Heart right ventricle (tissue), 16 donors: ENCODE data around the gene CD276. TPM values are rescaled to one million over a fixed set of nuclear protein-coding genes. Genes with fewer than 3 reads are reported as not detected.

Source experiments
- ATAC-seq, 8 donors: fragments of 200-7000 bp; cut with Tn5 transposase; one replicate each; pipeline ENCODE4 v1.9.1; 2020; ENCODE audit warnings: mild to moderate bottlenecking in 8 of 8, moderate library complexity in 8 of 8, moderate number of reproducible peaks in 1 of 8
- DNase-seq, 2 donors: peaks; one replicate each; pipeline ENCODE4 v3.0.0-alpha.2; 2020
- H3K27ac ChIP-seq, 10 donors: fragments of 200-600 bp; sonication (generic) in 2 of 10; one replicate each; pipeline versions ENCODE4 v1.5.0 to v1.8.0; 2020 to 2022; ENCODE audit warnings: mild to moderate bottlenecking in 3 of 10
- H3K27me3 ChIP-seq, 7 donors: fragments of 200-600 bp; one replicate each; pipeline ENCODE4 v1.8.0; 2021 to 2022; ENCODE audit warnings: mild to moderate bottlenecking in 2 of 7
- H3K36me3 ChIP-seq, 9 donors: fragments of 200-600 bp; sonication (generic) in 1 of 9; one replicate each; pipeline versions ENCODE4 v1.5.0 to v1.8.0; 2020 to 2022; ENCODE audit warnings: mild to moderate bottlenecking in 2 of 9
- H3K4me1 ChIP-seq, 9 donors: fragments of 200-600 bp; sonication (generic) in 1 of 9; one replicate each; pipeline versions ENCODE4 v1.5.0 to v1.8.0; 2020 to 2022; ENCODE audit warnings: mild to moderate bottlenecking in 4 of 9
- H3K4me3 ChIP-seq, 10 donors: fragments of 200-600 bp; sonication (generic) in 2 of 10; one replicate each; pipeline versions ENCODE4 v1.5.0 to v1.8.0; 2020 to 2022; ENCODE audit warnings: mild to moderate bottlenecking in 7 of 10, moderate library complexity in 2 of 10
- H3K9me3 ChIP-seq, 11 donors: fragments of 200-600 bp in 10 of 11; sonication (generic) in 2 of 11; one replicate each; pipeline versions ENCODE4 v1.5.0 to v1.8.0; 2013 to 2022; ENCODE audit warnings: mild to moderate bottlenecking in 2 of 11, control low read depth in 1 of 11, moderate library complexity in 1 of 11
- CTCF ChIP-seq, 9 donors: fragments of 200-600 bp; sonication (generic) in 2 of 9; IDR thresholded peaks; one replicate each; pipeline versions ENCODE4 v1.5.0 to v1.8.0; 2021 to 2022; ENCODE audit warnings: antibody characterized with exemption in 9 of 9, mild to moderate bottlenecking in 5 of 9, moderate library complexity in 1 of 9
- WGBS, 2 donors: extraction: QIAGEN DNeasy Blood & Tissue Kit; methylation state at CpG; one replicate each; pipeline ENCODE4 v1.1.7; 2013; ENCODE audit warnings: inconsistent platforms in 1 of 2; 5-methylcytosine and 5-hydroxymethylcytosine counted together
- intact Hi-C, 10 donors: fragments of 100-400 bp; cut with DNase I; formaldehyde crosslinking; loops; one replicate each; pipeline versions ENCODE4 v1.11.1 to v1.14.2; 2022
- polyA plus RNA-seq, 2 donors: library from polyadenylated mRNA; stranded (reverse); fragments of 200-250 nt; gene quantifications; one replicate each; pipeline ENCODE4 v1.2.3, GENCODE V29; 2013
- total RNA-seq, 10 donors: library from RNA; stranded (reverse); fragmentation: NEBNext Ultra II Directional in 3 of 10; extraction: Animal tissue kit (Norgen Biotek cat#: 25700) in 3 of 10; gene quantifications; one replicate each; pipeline versions ENCODE4 v1.2.1 to v1.2.4, GENCODE V29; 2021 to 2023
- donor health status: Arrhythmogenic right ventricular cardiomyopathy.
- donor health status: ischemic (EF 13 %, LVEDD 7.1; RV severe dilation, severe dysfunction).
- donor health status: healthy with polysubstance abuse.
- donor health status: DM: no; HTN: yes; CAD: no.
- donor health status: DM: no; HTN: no; CAD: no.
- donor health status: ischemic (EF 25% LVEDD 6.9; RV normal size, moderate dysfunction).
- donor health status: ischemic (EF 25% LVEDD 5.7; RV mildly dilated, moderate dysfunction).
- donor health status: healthy.
- donor health status: DM: yes; HTN: yes; CAD: no.
- donor health status: Ischemic cardiomyopathy.
- donor health status: ischemic (EF 35%, LVEDD 5.7; RV mildly dilated, moderate dysfunction).
- donor health status: nonischemic (EF 11% LVEDD 7.7; RV severe dilation, severe dysfunction).
- donor health status: DM: yes; HTN: yes; CAD: no.
- donor health status: PGD.
- donor health status: ischemic (EF 29% LVEDD 5.4; RV normal size, mild dysfunction).
- donor health status: nonischemic (EF 23%, LVEDD 6.1; RV moderate dilation, normal function).

Gene CD276
- total and polyA plus RNA-seq, 12 donors: 26.5 to 77.1 (median 38.1) TPM

- Histone ChIP-seq H3K4me3 (no peak overlapping the region), H3K4me1 (peaks cover 22 to 73% (median 60%) of the 10 kb centered on the region in 9 donors), H3K27ac (peak overlapping the region in 6 of 10 donors; percentile 4 to 54 (median 44)), H3K9me3 (no peaks in the 10 kb centered on the region), H3K36me3 (peaks cover 0 to 8% (median 0%) of the 10 kb centered on the region in 9 donors), H3K27me3 (peaks cover 0 to 20% (median 0%) of the 10 kb centered on the region in 7 donors)
- intact Hi-C loops: loop anchor here in 5 of 10 donors (2.0 to 10.0 kb wide), 7 partner anchors 19 to 391 kb away; no protein-coding TSS in a partner anchor
- 67 to 77% methylated on average over 16 of the region's 16 CpGs for WGBS, 2 donors
- ATAC-seq: no peak
- no peak for TF ChIP-seq CTCF (IDR thresholded peaks at IDR 0.05)
- no peak for DNase-seq
Measured at GRCh38 chr15:73695773-73696640, 11.8 kb downstream of the CD276 start.

DNA sequence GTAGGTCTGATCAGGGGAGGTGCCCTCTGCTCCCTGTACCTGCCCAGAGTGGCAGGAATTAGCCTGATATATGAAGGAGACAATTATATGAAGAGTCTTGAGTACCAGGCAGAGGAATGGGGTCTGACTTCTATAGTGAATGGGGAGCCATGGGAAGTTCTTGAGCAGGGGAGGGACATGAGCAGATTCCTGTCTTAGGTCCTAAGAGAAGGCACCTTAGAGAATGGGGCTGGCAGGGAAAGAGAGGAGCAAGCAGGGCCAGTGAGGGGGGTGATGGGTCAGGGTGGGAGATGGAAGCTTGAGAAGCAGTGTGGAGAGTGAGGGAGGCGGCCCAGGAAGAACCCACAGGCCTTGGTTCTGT is 12.4 kb downstream of the CD276 start:
- DNase-seq (no peak), ATAC-seq (peak in 1 of 8 donors; percentile 1)
- Histone ChIP-seq H3K4me1 (peaks cover 21 to 66% (median 54%) of the 10 kb centered on the region in 9 donors), H3K9me3 (no peaks in the 10 kb centered on the region), H3K4me3 (peak overlapping the region in 1 of 10 donors; percentile 9), H3K36me3 (peaks cover 0 to 9% (median 0%) of the 10 kb centered on the region in 9 donors), H3K27me3 (peaks cover 0 to 20% (median 0%) of the 10 kb centered on the region in 7 donors), H3K27ac (peak overlapping the region in 6 of 10 donors; percentile 4 to 54 (median 44))
- 45 to 77% methylated on average over 1 of the region's 1 CpG for whole genome bisulfite sequencing, 2 donors
- no peak for TF ChIP-seq CTCF (IDR thresholded peaks at IDR 0.05)
- intact Hi-C loops: loop anchor here in 5 of 10 donors (2.0 to 10.0 kb wide), 7 partner anchors 20 to 392 kb away; no protein-coding TSS in a partner anchor

DNA sequence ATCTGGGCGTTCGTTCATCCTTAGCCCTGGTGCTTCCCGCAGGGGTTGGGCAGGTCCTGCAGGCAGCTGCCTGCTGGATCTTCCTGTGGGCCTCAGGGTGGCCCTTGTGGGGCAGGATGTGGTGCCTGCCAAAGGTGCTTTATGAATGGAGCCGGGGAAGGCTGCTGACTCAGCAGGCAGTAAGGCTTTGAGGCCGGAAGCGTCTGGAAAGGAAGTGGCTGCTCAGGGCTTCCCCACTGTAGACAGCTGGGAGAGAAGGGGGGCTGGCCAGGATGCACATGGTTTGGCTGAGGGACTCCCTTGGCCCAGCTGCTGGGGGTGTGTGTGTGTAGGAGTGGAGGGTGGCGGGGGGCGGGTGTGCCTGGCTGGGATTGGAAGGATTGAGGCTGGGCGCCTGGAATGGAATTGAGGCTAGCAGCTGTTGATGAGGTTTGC is 12.9 kb downstream of the CD276 start:
- H3K9me3 ChIP-seq: no peaks in the 10 kb centered on the region
- peak overlapping the region in 5 of 10 donors; percentile 4 to 54 (median 48) for H3K27ac ChIP-seq
- 10 to 27% methylated on average over 9 of the region's 9 CpGs for WGBS, 2 donors
- TF ChIP-seq CTCF (IDR thresholded peaks at IDR 0.05): no peak
- DNase-seq (peak; percentile 80 to 94), ATAC-seq (peak; percentile 91 to 97 (median 96))
- peaks cover 0 to 20% (median 0%) of the 10 kb centered on the region in 7 donors for H3K27me3 ChIP-seq
- H3K4me3 ChIP-seq: peak overlapping the region in 1 of 10 donors; percentile 9
- intact Hi-C loops: loop anchor here in 5 of 10 donors (2.0 to 10.0 kb wide), 7 partner anchors 20 to 392 kb away; no protein-coding TSS in a partner anchor
- H3K36me3 ChIP-seq: peaks cover 0 to 13% (median 0%) of the 10 kb centered on the region in 9 donors
- peaks cover 20 to 62% (median 50%) of the 10 kb centered on the region in 9 donors for H3K4me1 ChIP-seq

DNA sequence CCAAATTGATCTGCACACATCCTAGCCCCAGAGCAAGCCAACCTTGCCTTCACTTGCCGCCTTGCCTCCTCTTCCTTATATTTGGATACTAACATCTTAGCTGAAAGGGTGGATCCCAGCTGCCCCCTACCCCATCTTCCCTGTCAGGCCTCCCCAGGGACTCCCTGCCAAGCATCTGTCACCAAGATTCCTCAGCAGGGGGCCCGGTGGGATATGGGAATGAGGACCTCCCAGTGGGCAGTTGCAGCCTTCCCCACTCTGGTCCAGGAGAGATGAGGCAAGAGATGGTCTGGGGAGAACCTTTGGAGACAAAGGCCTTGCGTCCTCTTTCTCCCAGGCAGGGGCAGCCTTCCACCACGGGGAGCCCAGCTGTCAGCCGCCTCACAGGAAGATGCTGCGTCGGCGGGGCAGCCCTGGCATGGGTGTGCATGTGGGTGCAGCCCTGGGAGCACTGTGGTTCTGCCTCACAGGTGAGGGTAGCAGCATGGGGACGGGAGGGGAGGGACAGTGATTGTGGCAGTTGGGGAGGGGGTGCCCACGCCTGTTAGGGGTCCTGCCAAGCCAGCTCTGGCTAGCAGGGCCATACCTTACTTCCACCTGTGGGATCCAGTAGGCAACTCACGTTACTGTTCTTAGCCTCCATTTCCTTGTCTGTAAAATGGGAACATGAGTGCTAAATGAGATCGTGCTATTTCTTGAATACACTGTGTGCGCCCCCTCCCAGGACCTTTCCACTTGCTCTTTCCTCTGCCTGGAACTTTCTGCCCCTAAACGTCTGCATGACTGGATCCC is 15.3 kb downstream of the CD276 start:
- WGBS, 2 donors: 77 to 78% methylated on average over 14 of the region's 14 CpGs
- no peaks in the 10 kb centered on the region for H3K9me3 ChIP-seq

More for the DNA sequence above, 15.3 kb downstream of the CD276 start:
- ATAC-seq (no peak), DNase-seq (no peak)
- intact Hi-C loops: loop anchor here (1.0 to 10.0 kb wide), 16 partner anchors 22 to 457 kb away; partner anchors contain the start of gene NPTN (in 1 of the 10)
- no peak overlapping the region for H3K27ac ChIP-seq
- H3K4me1 ChIP-seq: peaks cover 16 to 44% (median 37%) of the 10 kb centered on the region in 9 donors
- peaks cover 0 to 20% (median 0%) of the 10 kb centered on the region in 7 donors for H3K27me3 ChIP-seq
- H3K4me3 ChIP-seq: no peak overlapping the region
- TF ChIP-seq CTCF (IDR thresholded peaks at IDR 0.05): no peak
- peaks cover 0 to 34% (median 0%) of the 10 kb centered on the region in 9 donors for H3K36me3 ChIP-seq
